Mammary epithelial cell (primary cell): ENCODE measurements around the gene PTPRG.

Experiments used
- EZH2 ChIP-seq: IDR thresholded peaks from 2 replicates; pipeline ENCODE4 v1.6.1; 2012; ENCODE audit warnings: low read length, inconsistent platforms, borderline replicate concordance
- TF ChIP-seq, protein P1 (sequence below), 2 donors: IDR thresholded peaks in 1 of 2; conservative IDR thresholded peaks in 1 of 2; 2 replicates each; pipeline ENCODE4 v1.5.1; 2011 to 2012; ENCODE audit warnings: inconsistent platforms in 2 of 2, low read length in 2 of 2, mild to moderate bottlenecking in 2 of 2, control low read depth in 1 of 2, low read depth in 1 of 2; ENCODE audit not compliant: insufficient read depth in 1 of 2; ENCODE audit errors: extremely low read depth in 1 of 2

DNA sequence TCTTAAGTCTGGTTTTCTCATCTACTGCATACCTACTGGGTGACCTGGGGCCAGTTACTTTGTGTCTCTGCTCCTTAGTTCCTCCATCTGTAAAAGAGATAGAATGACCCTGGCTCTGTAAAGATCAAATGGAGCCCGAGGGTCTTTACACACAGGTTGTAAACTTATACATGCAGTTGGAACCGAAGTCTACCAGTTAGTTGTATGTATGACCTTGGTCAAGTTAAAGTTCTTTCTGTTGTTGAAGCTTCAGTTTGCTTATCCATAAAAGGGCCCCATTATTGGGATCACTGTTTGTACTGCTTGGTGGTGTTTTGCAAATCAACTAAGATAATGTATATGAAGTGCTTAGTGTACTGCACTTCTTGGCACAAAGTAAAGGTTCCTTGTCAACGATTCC lies 186.9 kb downstream of the PTPRG start:
- TF ChIP-seq EZH2 = no peak
- TF ChIP-seq, protein P1, sequence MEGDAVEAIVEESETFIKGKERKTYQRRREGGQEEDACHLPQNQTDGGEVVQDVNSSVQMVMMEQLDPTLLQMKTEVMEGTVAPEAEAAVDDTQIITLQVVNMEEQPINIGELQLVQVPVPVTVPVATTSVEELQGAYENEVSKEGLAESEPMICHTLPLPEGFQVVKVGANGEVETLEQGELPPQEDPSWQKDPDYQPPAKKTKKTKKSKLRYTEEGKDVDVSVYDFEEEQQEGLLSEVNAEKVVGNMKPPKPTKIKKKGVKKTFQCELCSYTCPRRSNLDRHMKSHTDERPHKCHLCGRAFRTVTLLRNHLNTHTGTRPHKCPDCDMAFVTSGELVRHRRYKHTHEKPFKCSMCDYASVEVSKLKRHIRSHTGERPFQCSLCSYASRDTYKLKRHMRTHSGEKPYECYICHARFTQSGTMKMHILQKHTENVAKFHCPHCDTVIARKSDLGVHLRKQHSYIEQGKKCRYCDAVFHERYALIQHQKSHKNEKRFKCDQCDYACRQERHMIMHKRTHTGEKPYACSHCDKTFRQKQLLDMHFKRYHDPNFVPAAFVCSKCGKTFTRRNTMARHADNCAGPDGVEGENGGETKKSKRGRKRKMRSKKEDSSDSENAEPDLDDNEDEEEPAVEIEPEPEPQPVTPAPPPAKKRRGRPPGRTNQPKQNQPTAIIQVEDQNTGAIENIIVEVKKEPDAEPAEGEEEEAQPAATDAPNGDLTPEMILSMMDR (conservative IDR thresholded peaks at IDR 0.05 in 1 of 2, IDR thresholded peaks at IDR 0.05 in 1 of 2; ENCODE audit: extremely low read depth in 1 of 2, insufficient read depth in 1 of 2, low read depth in 1 of 2, low read length in 2 of 2) = no peak
